GM19372 (cell line): ENCODE data around the gene CCPG1.

ENCODE experiments used
- ATAC-seq: cut with Tn5 transposase; IDR thresholded peaks from one replicate; pipeline ENCODE4 v1.9.1; 2021; ENCODE audit warnings: mild to moderate bottlenecking, low read depth, moderate library complexity; ENCODE audit not compliant: unreplicated experiment

The CCPG1 gene

DNA sequence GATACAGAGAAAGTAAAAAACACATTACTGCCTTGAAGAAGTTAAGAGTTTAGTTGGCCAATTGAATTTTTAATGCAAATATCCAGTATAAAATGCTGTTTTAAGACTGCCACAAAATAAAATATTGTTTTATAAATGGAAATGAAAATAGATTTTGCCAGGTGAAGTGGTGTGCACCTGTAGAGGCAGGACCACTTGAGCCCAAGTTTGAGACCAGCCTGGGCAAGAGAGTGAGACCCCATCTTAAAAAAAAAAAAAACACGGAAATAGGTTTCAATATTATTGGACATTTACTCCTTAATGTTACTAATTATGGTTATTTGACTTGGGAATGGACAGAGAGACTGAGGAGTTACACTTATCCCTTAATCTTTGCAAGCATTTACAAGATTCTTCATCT is 87.2 kb downstream of the CCPG1 start:
- ATAC-seq: no peak

GRCh38 chr15:55320238-55320550 is 88.0 kb downstream of the CCPG1 start:
- ATAC-seq: no peak

GRCh38 chr15:55319537-55320237 is 88.5 kb downstream of the CCPG1 start:
- ATAC-seq: no peak

DNA sequence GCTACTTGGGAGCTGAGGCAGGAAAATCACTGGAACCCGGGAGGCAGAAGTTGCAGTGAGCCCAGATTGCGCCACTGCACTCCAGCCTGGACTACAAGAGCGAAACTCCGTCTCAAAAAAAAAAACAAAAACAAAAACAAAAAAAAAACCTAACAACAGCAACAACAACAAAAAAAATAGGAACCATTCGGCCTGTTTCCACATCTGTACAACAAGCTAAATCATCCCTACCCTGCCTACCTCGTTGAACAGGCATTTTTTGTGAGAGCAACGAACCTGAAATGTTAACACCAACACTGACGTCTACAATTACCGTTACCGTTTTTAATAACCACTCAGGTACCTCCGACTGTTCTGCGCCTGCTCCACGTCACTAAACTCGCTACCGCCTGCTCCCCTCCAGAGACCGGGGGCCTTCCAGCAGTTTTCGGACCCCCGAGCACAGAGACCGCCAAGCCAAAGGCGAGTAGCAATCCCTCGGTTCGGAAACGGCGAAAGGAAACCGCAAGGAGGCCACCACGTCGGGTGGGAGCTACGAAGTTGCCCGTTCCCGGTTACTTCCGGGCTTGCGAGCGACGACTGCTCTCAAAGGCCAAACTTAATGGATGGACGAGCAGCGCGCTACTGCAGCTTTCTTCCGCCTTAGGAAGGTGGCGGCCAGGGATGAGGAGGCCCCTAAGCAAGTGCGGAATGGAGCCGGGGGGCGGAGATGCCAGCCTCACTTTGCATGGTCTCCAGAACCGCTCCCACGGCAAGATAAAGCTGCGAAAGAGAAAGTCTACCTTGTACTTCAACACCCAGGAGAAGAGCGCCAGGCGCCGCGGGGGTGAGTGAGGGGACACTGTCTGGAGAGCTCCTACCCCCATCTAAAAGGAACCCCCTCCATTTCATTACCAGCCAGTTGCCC is 89.3 kb downstream of the CCPG1 start, which contains the start of the genes PIGB and PIGBOS1:
Gene PIGB (plus strand): TSS at position 635 of the 907 bp plus-strand sequence. CDS start 29 bp downstream, at position 664.
Gene PIGBOS1 (minus strand): TSS at position 536 of the 907 bp plus-strand sequence. CDS start 1,331 bp downstream, outside the sequence.
- peak; percentile 89 for ATAC-seq
